GM20431 (cell line): Measurements from ENCODE around the gene FLOT2.
"Not testable (repeated sequence)": the region's sequence is repeated elsewhere in the genome, so short reads cannot be mapped to it uniquely, and the experiment has no call there.

Experiments used
- in situ Hi-C: fragments of 300-500 bp; cut with MseI, MboI; formaldehyde crosslinking; loops from one replicate; pipeline ENCODE4 v1.15.0; 2020; ENCODE audit warnings: low sequenced_read_pairs; ENCODE audit not compliant: unreplicated experiment

FLOT2 gene

DNA sequence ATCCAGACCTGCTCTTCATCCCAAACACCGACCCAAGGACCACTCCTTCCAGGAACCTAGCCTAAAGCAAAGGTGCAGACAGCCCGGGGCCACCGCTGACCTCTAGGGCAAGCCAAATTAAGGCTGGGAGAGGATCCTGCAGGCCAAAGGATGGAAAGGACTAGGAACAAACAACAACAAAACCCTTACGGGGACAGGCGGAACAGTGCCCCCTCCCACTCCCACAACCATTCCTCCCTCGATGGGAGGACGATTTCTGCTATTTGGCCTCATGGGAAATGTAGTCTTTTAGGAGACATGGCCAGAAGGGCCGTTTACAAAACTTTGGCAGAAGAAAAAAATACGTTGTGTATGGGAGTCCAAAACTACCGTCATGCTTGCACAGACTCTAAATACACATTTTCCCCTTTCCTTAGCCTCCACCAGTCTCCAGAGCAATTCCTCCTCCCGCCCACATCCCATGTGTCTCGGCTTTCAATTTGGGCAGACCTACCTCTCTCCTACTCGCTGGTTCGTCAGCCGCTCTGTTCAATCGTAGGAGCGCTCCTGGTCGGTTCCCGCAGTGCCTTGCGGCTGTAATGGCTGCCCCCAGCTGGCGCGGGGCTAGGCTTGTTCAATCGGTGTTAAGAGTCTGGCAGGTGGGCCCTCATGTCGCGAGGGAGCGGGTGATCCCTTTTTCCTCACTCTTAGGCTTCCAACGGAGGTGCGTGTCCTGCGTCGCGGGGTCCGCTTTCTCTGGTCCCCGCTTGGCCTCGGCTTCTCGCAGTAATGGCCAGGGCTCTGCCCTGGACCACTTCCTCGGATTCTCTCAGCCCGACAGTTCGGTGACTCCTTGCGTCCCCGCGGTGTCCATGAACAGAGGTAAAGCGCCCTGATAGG lies 42.8 kb downstream of the FLOT2 start, which contains the start of gene ERAL1:
Gene ERAL1 (plus strand): TSS at position 560 of the 879 bp plus-strand sequence. CDS start 19 bp downstream, at position 579.
- in situ Hi-C loops, result no loop called here

GRCh38 chr17:28853295-28853694 lies 44.2 kb downstream of the FLOT2 start:
- in situ Hi-C loops, result no loop called here

DNA sequence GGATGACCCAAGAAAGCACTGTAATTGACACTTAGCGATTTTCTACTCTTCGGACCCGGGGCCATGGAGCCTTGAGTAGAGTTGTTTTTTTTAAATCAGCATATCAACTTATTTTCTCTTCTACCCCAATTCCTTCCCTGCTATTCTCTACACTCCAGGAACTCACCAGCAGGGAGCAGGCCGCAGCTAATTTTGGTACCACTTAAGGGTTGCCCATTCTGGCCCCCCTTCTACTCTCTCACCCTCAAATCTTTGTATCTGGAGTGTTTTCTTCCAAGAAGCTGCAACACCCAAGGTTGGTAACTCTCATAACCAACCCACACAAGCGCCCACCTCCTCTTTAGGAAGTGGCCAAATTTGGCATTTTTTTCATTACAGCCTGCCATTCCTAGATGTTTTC lies 48.3 kb downstream of the FLOT2 start:
- in situ Hi-C loops, result no loop called here

DNA sequence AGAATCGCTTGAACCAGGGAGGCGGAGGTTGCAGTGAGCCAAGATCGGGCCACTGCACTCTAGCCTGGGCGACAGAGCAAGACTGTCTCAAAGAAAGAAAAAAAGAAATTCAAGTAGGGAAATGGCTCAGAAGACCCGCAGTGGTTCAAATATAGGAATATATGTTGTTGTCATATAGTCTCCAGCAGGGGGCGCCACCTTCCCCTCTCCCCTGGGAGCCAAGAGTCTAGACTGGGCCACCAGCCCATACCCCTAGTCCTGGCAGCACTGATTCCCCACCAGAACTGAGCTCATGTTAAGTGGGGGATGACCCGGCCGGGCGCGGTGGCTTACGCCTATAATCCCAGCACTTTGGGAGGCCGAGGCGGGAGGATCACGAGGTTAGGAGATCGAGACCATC lies 48.9 kb downstream of the FLOT2 start:
- in situ Hi-C loops, result not testable (repeated sequence)

GRCh38 chr17:28846699-28847098 lies 50.8 kb downstream of the FLOT2 start:
- in situ Hi-C loops, result not testable (repeated sequence)

- in situ Hi-C loops, result no loop called here
Measured at GRCh38 chr17:28846231-28846630, 51.3 kb downstream of the FLOT2 start.

GRCh38 chr17:28843816-28844148 lies 53.8 kb downstream of the FLOT2 start:
- in situ Hi-C loops, result no loop called here

- in situ Hi-C loops, result no loop called here
Measured at GRCh38 chr17:28842282-28843012, 55.1 kb downstream of the FLOT2 start, which contains the start of gene FAM222B. Gene FAM222B, minus strand, starts transcription at chr17:28842790. Its CDS starts 76,123 bp downstream, at chr17:28766667.

DNA sequence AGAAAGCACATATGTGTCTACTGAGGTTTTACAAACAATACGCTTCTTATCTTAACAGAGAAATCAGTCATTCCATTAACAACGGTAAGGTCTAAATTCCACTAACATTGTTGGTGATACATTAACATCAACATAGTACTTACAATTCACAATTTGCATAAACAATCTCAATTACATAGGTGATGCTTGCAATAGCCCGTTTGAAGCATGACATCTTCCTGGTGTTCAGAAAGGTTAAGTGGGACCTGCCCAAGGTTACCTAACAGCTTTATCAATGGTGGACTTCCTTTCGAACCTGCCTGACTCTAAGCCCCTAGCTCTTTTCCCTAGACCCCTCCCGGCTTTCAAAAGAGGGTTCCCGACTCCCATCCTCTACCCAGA lies 55.6 kb downstream of the FLOT2 start:
- in situ Hi-C loops, result no loop called here

- in situ Hi-C loops, result no loop called here
Measured at GRCh38 chr17:28839221-28839620, 58.3 kb downstream of the FLOT2 start.

DNA sequence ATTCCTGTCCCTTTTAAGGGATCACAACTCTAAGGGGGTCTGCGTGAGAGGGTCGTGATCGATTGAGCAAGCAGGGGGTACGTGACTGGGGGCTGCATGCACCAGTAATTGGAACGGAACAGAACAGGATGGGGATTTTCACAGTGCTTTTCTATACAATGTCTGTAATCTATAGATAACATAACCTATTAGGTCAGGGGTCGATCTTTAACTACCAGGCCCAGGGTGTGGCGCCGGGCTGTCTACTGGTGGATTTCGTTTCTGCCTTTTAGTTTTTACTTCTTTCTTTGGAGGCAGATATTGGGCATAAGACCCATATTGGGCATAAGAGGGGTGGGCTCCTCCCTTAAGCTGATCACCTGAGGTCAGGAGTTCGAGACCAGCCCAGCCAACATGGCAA lies 61.0 kb downstream of the FLOT2 start:
- in situ Hi-C loops, result not testable (repeated sequence)

- in situ Hi-C loops, result no loop called here
Measured at GRCh38 chr17:28834420-28834819, 63.1 kb downstream of the FLOT2 start.
